ENCODE results near the gene RGS8.

The RGS8 gene

GRCh38 chr1:182650678-182651338 lies 33.6 kb downstream of the RGS8 start:
- no peak for TF ChIP-seq CTCF (IDR thresholded peaks at IDR 0.05; ENCODE audit: low read depth, low read length)
- no peak for DNase-seq (ENCODE audit: extremely low read depth, low read depth)

DNA sequence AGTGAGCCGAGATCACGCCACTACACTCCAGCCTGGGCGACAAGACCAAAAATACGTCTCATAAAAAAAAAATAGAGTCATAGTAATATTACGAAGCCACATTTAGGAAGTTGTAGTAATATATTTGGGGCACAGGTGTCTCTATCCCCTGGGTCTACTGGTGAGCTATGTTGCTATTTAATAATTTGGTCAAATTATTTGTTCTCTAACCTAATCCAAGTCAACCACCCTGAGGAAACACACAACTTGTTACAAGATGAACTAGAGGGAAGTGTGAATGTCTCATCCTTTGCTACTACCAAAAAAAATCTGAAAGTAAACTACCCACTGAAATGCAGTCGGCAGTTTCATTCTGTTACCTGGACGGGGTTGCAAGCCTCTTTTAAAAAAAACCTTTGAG lies 35.3 kb downstream of the RGS8 start:
- DNase-seq (ENCODE audit: extremely low read depth, low read depth): no peak
- TF ChIP-seq CTCF (IDR thresholded peaks at IDR 0.05; ENCODE audit: low read depth, low read length): no peak

- TF ChIP-seq CTCF (IDR thresholded peaks at IDR 0.05; ENCODE audit: low read depth, low read length): no peak
- no peak for DNase-seq (ENCODE audit: extremely low read depth, low read depth)
Measured at GRCh38 chr1:182646739-182647138, 37.6 kb downstream of the RGS8 start.

DNA sequence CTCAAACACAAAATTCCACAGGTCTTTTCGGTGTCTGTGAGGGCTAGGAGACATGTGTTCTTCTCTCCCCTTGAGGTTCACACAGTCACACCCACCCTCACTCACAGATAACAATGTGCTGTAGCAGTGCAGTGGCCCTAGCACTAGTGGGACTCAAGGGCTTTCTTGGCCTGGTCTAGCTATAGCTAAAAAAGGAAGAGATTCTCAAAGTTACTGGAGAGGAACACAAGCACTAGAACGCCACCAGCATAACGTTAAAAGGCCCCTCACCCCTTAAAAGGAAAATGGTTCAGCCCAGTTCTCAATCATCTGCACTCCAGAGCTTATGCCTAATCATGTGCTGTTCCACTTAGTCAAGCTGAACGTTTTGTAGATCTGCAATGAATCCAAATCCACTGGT lies 39.5 kb downstream of the RGS8 start:
- DNase-seq (ENCODE audit: extremely low read depth, low read depth): no peak
- no peak for TF ChIP-seq CTCF (IDR thresholded peaks at IDR 0.05; ENCODE audit: low read depth, low read length)

DNA sequence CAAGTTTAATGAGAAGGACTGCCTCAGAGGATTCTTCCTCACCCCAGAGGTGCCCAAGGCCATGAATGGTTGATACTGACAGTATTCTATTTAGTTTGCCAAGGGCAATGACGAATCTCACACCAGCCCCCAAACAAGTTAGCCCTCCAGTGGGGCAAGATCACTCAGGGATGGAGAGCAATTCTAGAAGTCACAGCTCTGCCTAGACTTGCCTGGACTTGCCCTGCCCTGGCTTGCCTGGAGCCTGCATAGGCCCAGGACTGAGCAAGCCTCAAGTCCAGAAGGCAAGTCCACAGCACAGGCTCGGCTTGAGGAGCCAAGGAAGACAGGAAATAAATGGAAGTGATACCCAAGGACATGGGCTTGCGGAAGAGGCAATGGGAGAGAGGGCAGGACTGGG lies 40.7 kb downstream of the RGS8 start:
- DNase-seq (ENCODE audit: extremely low read depth, low read depth): no peak

DNA sequence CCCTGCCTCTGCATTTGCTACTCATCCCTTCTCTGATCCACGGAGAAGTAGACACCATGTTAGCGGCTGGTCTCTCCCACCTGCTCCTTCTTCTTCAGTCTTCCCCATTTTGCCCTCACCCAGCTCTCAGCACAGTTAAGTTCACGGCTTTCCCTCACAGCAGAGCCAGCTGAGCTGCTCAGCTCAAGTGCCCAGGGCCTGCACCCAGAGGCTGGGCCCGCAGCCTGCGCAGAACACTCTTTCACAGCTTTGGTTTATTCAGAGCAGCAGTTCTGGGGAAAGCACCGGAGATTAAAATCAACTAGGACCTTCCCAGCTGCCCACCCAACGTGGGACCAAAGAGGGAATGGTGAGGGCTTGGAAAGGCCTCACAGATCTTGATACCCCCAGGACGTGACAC lies 41.9 kb downstream of the RGS8 start:
- no peak for TF ChIP-seq CTCF (IDR thresholded peaks at IDR 0.05; ENCODE audit: low read depth, low read length)

More for the DNA sequence above, 40.7 kb downstream of the RGS8 start:
- no peak for TF ChIP-seq CTCF (IDR thresholded peaks at IDR 0.05; ENCODE audit: low read depth, low read length)

DNA sequence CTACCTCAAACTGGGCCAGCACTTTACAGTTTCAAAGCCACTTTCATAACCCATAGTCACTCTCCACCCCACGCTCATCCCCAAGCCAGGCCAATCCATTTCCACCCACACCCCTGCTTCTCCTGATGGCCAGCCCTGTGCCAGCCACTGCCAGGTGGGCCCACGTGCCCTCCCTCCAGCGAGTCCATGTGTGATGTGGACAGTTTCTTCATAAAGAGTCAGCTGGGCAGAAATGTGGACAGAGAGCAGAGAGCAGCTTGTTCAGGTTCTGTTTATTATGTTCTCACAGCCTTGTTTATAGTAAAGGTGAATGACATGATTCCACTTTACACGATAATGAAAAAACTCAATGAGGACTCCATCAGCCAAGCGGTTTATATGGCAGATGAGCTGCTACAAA lies 42.8 kb downstream of the RGS8 start:
- no peak for DNase-seq (ENCODE audit: extremely low read depth, low read depth)
- no peak for TF ChIP-seq CTCF (IDR thresholded peaks at IDR 0.05; ENCODE audit: low read depth, low read length)

More for the DNA sequence above, 41.9 kb downstream of the RGS8 start:
- DNase-seq (ENCODE audit: extremely low read depth, low read depth): no peak
